ENCODE measurements around the gene GRIN3A. TPM values are rescaled to one million over a fixed set of nuclear protein-coding genes. Genes with fewer than 3 reads are reported as not detected.

GRIN3A gene
- total RNA-seq, 3 donors from 2014 or later, result 0.98 to 1.2 (median 1.0) TPM

GRCh38 chr9:101632611-101633010 is 105.8 kb downstream of the GRIN3A start:
- TF ChIP-seq CTCF (IDR thresholded peaks at IDR 0.05), result no peak
- no peak for ATAC-seq
- intact Hi-C loops (cut with DNase I, micrococcal nuclease), result no loop called here

GRCh38 chr9:101631892-101632291 is 106.6 kb downstream of the GRIN3A start:
- Histone ChIP-seq H3K9me3 (no peaks in the 10 kb centered on the region), H3K36me3 (ENCODE audit: low read depth) (no peaks in the 10 kb centered on the region), H3K4me3 (no peak overlapping the region), H3K4me1 (ENCODE audit: low read depth) (no peaks in the 10 kb centered on the region)
- no peak for TF ChIP-seq CTCF (IDR thresholded peaks at IDR 0.05)
- DNase-seq, result no peak
- intact Hi-C loops (cut with DNase I, micrococcal nuclease), result no loop called here
- ATAC-seq, result no peak

More at GRCh38 chr9:101632611-101633010, 105.8 kb downstream of the GRIN3A start:
- Histone ChIP-seq H3K36me3 (ENCODE audit: low read depth) (no peaks in the 10 kb centered on the region), H3K9me3 (no peaks in the 10 kb centered on the region), H3K4me1 (ENCODE audit: low read depth) (no peaks in the 10 kb centered on the region), H3K4me3 (no peak overlapping the region)
- no peak for DNase-seq

- no peak for DNase-seq
- Histone ChIP-seq H3K36me3 (ENCODE audit: low read depth) (no peaks in the 10 kb centered on the region), H3K9me3 (no peaks in the 10 kb centered on the region), H3K4me1 (ENCODE audit: low read depth) (no peaks in the 10 kb centered on the region), H3K4me3 (no peak overlapping the region)
- intact Hi-C loops (cut with DNase I, micrococcal nuclease), result no loop called here
- no peak for TF ChIP-seq CTCF (IDR thresholded peaks at IDR 0.05)
- no peak for ATAC-seq
Measured at GRCh38 chr9:101629636-101630035, 108.8 kb downstream of the GRIN3A start.

- Histone ChIP-seq H3K4me3 (no peak overlapping the region), H3K4me1 (ENCODE audit: low read depth) (no peaks in the 10 kb centered on the region), H3K36me3 (ENCODE audit: low read depth) (no peaks in the 10 kb centered on the region), H3K9me3 (no peaks in the 10 kb centered on the region)
- ATAC-seq (no peak), DNase-seq (no peak)
- no peak for TF ChIP-seq CTCF (IDR thresholded peaks at IDR 0.05)
- intact Hi-C loops (cut with DNase I, micrococcal nuclease), result no loop called here
Measured at GRCh38 chr9:101628173-101628572, 110.3 kb downstream of the GRIN3A start.

- DNase-seq, result no peak
- ATAC-seq, result no peak
- no peaks in the 10 kb centered on the region for H3K36me3 ChIP-seq (ENCODE audit: low read depth)
- intact Hi-C loops (cut with DNase I, micrococcal nuclease), result no loop called here
- H3K4me1 ChIP-seq (ENCODE audit: low read depth), result no peaks in the 10 kb centered on the region
- no peak for TF ChIP-seq CTCF (IDR thresholded peaks at IDR 0.05)
- H3K9me3 ChIP-seq, result no peaks in the 10 kb centered on the region
- no peak overlapping the region for H3K4me3 ChIP-seq
Measured at GRCh38 chr9:101626295-101626694, 112.2 kb downstream of the GRIN3A start.

GRCh38 chr9:101625876-101626275 is 112.6 kb downstream of the GRIN3A start:
- Histone ChIP-seq H3K4me3 (no peak overlapping the region), H3K36me3 (ENCODE audit: low read depth) (no peaks in the 10 kb centered on the region), H3K4me1 (ENCODE audit: low read depth) (no peaks in the 10 kb centered on the region), H3K9me3 (no peaks in the 10 kb centered on the region)
- TF ChIP-seq CTCF (IDR thresholded peaks at IDR 0.05), result no peak
- intact Hi-C loops (cut with DNase I, micrococcal nuclease), result no loop called here
- DNase-seq (no peak), ATAC-seq (no peak)
